ENCODE data around the gene VAV2. TPM values are rescaled to one million over a fixed set of nuclear protein-coding genes. Genes with fewer than 3 reads are reported as not detected.

VAV2 gene
- total and polyA plus RNA-seq, 2 experiments from 2014 or later = 8.1 to 28.9 TPM

DNA sequence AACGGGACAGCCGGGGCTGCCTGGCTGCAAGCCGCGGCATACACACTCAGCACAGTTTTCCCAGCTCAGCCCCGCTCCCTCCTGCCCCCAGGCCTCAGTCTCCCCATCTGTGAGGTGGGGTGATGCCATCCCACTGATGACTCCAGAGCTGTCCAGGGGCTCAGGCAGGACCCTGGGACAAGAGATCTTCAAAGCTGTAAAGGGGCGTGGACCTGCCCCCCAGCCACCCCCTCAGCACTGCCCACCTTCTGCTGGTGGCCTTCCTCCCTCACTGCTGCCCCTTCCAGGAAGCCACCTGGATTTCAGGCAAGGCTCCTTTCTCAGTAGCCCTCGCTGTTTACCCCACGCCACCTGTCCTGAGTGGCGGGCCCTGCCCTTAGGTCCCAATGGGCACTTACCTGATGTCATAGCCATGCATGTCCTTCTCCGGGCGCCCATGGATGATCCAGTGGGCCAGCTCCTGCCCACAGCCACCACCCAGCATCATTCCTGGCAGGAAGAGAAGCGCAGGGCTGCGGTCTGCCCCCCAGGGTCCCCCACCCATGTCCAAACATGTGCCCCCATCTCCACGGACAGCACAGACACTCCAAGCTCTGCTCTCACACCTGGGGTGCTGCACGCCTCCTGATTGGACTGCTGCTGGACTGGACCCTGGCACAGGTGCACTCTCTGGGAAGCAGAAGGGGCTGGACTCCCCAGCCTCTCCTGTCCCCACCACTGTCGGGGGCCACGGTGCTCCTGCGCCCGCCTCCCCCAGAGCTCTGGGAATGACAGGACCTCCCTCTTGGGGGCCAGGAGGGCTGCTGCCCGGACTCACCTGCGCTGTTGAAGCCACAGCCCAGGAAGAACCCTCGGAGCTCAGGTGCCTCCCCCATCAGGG, 279.7 kb downstream of the VAV2 start (continued):
- TF ChIP-seq CREB1 (CRISPR knock-in tag; IDR thresholded peaks at IDR 0.05; ENCODE audit: low read depth) (no peak), POLR2AphosphoS5 (IDR thresholded peaks at IDR 0.05; ENCODE audit: low read depth) (no peak), ZNF331 (CRISPR knock-in tag; IDR thresholded peaks at IDR 0.05; ENCODE audit: low read depth) (no peak), EZH2phosphoT487 (IDR thresholded peaks at IDR 0.05; ENCODE audit: unreplicated experiment) (no peak), EZH2 (IDR thresholded peaks at IDR 0.05; ENCODE audit: low read depth, unreplicated experiment) (no peak), STAT1 (IDR thresholded peaks at IDR 0.05; ENCODE audit: unreplicated experiment) (no peak), NANOG (IDR thresholded peaks at IDR 0.05; ENCODE audit: borderline replicate concordance) (no peak)
- TF ChIP-seq, protein P1, sequence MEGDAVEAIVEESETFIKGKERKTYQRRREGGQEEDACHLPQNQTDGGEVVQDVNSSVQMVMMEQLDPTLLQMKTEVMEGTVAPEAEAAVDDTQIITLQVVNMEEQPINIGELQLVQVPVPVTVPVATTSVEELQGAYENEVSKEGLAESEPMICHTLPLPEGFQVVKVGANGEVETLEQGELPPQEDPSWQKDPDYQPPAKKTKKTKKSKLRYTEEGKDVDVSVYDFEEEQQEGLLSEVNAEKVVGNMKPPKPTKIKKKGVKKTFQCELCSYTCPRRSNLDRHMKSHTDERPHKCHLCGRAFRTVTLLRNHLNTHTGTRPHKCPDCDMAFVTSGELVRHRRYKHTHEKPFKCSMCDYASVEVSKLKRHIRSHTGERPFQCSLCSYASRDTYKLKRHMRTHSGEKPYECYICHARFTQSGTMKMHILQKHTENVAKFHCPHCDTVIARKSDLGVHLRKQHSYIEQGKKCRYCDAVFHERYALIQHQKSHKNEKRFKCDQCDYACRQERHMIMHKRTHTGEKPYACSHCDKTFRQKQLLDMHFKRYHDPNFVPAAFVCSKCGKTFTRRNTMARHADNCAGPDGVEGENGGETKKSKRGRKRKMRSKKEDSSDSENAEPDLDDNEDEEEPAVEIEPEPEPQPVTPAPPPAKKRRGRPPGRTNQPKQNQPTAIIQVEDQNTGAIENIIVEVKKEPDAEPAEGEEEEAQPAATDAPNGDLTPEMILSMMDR (conservative IDR thresholded peaks at IDR 0.05; ENCODE audit: low read depth in 2 of 2) = no peak
- TF ChIP-seq, protein P2, sequence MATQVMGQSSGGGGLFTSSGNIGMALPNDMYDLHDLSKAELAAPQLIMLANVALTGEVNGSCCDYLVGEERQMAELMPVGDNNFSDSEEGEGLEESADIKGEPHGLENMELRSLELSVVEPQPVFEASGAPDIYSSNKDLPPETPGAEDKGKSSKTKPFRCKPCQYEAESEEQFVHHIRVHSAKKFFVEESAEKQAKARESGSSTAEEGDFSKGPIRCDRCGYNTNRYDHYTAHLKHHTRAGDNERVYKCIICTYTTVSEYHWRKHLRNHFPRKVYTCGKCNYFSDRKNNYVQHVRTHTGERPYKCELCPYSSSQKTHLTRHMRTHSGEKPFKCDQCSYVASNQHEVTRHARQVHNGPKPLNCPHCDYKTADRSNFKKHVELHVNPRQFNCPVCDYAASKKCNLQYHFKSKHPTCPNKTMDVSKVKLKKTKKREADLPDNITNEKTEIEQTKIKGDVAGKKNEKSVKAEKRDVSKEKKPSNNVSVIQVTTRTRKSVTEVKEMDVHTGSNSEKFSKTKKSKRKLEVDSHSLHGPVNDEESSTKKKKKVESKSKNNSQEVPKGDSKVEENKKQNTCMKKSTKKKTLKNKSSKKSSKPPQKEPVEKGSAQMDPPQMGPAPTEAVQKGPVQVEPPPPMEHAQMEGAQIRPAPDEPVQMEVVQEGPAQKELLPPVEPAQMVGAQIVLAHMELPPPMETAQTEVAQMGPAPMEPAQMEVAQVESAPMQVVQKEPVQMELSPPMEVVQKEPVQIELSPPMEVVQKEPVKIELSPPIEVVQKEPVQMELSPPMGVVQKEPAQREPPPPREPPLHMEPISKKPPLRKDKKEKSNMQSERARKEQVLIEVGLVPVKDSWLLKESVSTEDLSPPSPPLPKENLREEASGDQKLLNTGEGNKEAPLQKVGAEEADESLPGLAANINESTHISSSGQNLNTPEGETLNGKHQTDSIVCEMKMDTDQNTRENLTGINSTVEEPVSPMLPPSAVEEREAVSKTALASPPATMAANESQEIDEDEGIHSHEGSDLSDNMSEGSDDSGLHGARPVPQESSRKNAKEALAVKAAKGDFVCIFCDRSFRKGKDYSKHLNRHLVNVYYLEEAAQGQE (IDR thresholded peaks at IDR 0.05; ENCODE audit: unreplicated experiment) = no peak

Other genes starting within 250 kb of the VAV2 start
- gene BRD3OS, start 33.2 kb upstream of the VAV2 start, total RNA-seq (2014; rRNA removed; shearing (Covaris generic)) = 12.8 and 16.0 TPM in 2 replicates
- gene BRD3OS, start 33.2 kb upstream of the VAV2 start, polyA plus RNA-seq (2016; fragmentation: Nextera tagmentation; extraction: Ambion mirVana) = 9.2 and 10.9 TPM in 2 replicates
- gene BRD3, start 75.7 kb upstream of the VAV2 start, total RNA-seq (2014; rRNA removed; shearing (Covaris generic)) = 40.7 and 46.0 TPM in 2 replicates
- gene BRD3, start 75.7 kb upstream of the VAV2 start, polyA plus RNA-seq (2016; fragmentation: Nextera tagmentation; extraction: Ambion mirVana) = 87.1 and 88.0 TPM in 2 replicates
- 47.7 and 56.6 TPM in 2 replicates for gene WDR5, start 143.8 kb upstream of the VAV2 start, total RNA-seq (2014; rRNA removed; shearing (Covaris generic))
- 37.0 and 38.1 TPM in 2 replicates for gene WDR5, start 143.8 kb upstream of the VAV2 start, polyA plus RNA-seq (2016; fragmentation: Nextera tagmentation; extraction: Ambion mirVana)
- gene RNU6ATAC, start 172.2 kb upstream of the VAV2 start, total RNA-seq (2014; rRNA removed; shearing (Covaris generic)) = not detected in 2 replicates
- not detected in 2 replicates for gene RNU6ATAC, start 172.2 kb upstream of the VAV2 start, polyA plus RNA-seq (2016; fragmentation: Nextera tagmentation; extraction: Ambion mirVana)

All from GM23338 (cell line).